Measurements from ENCODE around the gene DNM3.
"Not testable (repeated sequence)": the region's sequence is repeated elsewhere in the genome, so short reads cannot be mapped to it uniquely, and the experiment has no call there.

Gene DNM3

DNA sequence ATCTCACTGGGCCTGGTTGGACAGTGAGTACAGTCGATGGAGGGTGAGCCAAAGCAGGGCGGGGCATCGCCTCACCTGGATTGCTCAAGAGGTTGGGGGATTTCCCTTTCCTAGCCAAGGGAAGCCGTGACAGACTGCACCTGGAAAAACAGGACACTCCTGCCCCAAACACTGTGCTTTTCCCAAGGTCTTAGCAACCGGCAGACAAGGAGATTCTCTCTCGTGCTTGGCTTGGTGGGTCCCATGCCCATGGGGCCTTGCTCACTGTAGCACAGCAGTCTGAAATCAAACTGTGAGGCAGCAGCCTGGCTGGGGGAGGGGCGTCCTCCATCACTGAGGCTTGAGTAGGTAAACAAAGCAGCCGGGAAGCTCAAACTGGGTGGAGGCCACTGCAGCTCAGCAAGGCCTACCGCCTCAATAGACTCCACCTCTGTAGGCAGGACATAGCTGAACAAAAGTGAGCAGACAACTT lies 590.5 kb downstream of the DNM3 start:
- H3K4me1 ChIP-seq = peaks cover 43% of the 10 kb centered on the region
- peaks cover 5% of the 10 kb centered on the region; the same call in 1 of the 2 replicates for H3K9me3 ChIP-seq
- H3K4me3 ChIP-seq = no peak overlapping the region
- no peaks in the 10 kb centered on the region for H3K27me3 ChIP-seq
- peak overlapping the region; percentile 51 for H3K4me2 ChIP-seq
- H4K20me1 ChIP-seq = no peaks in the 10 kb centered on the region
- no peak for TF ChIP-seq Cebpa-rat (IDR thresholded peaks at IDR 0.05)
- no peaks in the 10 kb centered on the region for H3K36me3 ChIP-seq
- no peak overlapping the region for H3K9ac ChIP-seq
- H3K27ac ChIP-seq = no peak overlapping the region

DNA sequence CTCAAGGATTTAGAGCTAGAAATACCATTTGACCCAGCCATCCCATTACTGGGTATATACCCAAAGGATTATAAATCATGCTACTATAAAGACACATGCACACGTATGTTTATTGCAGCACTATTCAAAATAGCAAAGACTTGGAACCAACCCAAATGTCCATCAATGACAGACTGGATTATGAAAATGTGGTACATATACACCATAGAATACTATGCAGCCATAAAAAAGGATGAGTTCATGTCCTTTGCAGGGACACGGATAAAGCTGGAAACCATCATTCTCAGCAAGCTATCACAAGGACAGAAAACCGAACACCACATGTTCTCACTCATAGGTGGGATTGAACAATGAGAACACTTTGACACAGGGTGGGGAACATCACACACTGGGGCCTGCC lies 595.9 kb downstream of the DNM3 start:
- not testable (repeated sequence) for H3K27me3 ChIP-seq

DNA sequence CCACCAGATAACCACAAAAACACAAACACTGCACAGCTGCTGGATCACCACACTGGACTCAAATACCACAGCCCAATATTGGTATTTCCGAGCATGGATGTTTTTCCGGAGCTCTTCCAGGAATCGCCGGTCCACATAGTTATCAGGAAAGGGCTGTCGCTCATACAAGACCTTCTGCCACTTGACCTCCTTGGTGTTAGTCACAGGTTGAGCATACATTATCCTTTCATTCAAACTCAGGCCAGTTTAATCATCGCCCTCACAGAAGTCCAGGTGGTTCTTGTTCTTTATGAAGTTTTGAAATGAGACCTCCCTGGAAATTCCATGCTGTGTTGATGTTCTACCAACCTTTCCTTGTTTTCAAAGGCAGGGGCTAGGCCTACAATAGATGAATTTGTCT lies 601.1 kb downstream of the DNM3 start:
- H3K9ac ChIP-seq = no peak overlapping the region
- peak overlapping the region; percentile 87 for H3K4me2 ChIP-seq
- H3K4me1 ChIP-seq = peaks cover 18% of the 10 kb centered on the region
- H3K9me3 ChIP-seq = peaks cover 8% of the 10 kb centered on the region
- H3K4me3 ChIP-seq = no peak overlapping the region
- no peak overlapping the region for H3K27ac ChIP-seq
- peaks cover 33% of the 10 kb centered on the region for H3K36me3 ChIP-seq
- H3K27me3 ChIP-seq = no peaks in the 10 kb centered on the region
- no peak for TF ChIP-seq Cebpa-rat (IDR thresholded peaks at IDR 0.05)
- 0 out of 2 replicates have a peak, but pooled peaks cover 9% of the 10 kb centered on the region for H4K20me1 ChIP-seq

More for the DNA sequence above, 595.9 kb downstream of the DNM3 start:
- H3K9me3 ChIP-seq = peaks cover 18% of the 10 kb centered on the region
- not testable (repeated sequence) for H3K9ac ChIP-seq, H4K20me1 ChIP-seq, H3K4me2 ChIP-seq, H3K27ac ChIP-seq, H3K4me3 ChIP-seq, H3K4me1 ChIP-seq
- H3K36me3 ChIP-seq = peaks cover 28% of the 10 kb centered on the region

DNA sequence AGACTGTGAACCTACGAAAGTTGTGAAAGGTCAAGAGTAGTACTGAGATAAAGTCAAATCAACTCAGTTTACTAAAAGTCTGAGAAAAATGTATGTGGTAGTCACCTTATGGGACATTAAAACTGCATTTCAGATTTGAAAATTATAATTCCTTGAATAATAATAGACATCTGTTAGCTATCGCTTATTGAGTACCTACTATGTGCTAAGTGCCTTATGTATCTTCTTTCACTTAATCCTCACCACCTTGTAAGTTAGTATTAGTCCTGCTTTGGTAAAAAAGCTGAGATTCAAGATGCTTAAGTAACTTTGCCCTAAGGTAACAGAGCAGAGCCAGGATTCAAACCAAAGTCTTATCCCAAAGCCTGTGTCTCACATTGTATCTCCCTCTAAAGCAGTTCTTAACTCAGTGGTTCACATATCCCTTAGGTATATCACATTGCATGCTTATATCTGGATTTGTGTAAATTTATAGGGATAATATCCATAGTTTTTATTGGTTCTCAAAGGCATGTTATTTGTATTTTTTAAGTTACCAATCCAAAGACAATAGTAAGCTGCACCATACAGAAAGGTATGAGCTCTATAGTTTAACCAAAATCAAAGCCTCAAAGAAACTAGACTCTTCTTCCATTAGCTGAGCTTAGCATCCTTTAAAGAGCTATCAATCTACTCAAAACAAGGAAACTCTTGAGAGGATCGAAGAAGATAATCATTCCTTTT lies 601.7 kb downstream of the DNM3 start:
- H3K36me3 ChIP-seq = peaks cover 33% of the 10 kb centered on the region
- H3K27ac ChIP-seq = peak overlapping the region; percentile 95
- peak overlapping the region; percentile 87 for H3K4me2 ChIP-seq
- H3K4me1 ChIP-seq = peaks cover 18% of the 10 kb centered on the region
- H4K20me1 ChIP-seq = 0 out of 2 replicates have a peak, but pooled peaks cover 9% of the 10 kb centered on the region
- H3K9ac ChIP-seq = peak overlapping the region; percentile 96
- H3K27me3 ChIP-seq = no peaks in the 10 kb centered on the region
- no peak for TF ChIP-seq Cebpa-rat (IDR thresholded peaks at IDR 0.05)
- peaks cover 5% of the 10 kb centered on the region for H3K9me3 ChIP-seq
- peak overlapping the region; percentile 93 for H3K4me3 ChIP-seq

DNA sequence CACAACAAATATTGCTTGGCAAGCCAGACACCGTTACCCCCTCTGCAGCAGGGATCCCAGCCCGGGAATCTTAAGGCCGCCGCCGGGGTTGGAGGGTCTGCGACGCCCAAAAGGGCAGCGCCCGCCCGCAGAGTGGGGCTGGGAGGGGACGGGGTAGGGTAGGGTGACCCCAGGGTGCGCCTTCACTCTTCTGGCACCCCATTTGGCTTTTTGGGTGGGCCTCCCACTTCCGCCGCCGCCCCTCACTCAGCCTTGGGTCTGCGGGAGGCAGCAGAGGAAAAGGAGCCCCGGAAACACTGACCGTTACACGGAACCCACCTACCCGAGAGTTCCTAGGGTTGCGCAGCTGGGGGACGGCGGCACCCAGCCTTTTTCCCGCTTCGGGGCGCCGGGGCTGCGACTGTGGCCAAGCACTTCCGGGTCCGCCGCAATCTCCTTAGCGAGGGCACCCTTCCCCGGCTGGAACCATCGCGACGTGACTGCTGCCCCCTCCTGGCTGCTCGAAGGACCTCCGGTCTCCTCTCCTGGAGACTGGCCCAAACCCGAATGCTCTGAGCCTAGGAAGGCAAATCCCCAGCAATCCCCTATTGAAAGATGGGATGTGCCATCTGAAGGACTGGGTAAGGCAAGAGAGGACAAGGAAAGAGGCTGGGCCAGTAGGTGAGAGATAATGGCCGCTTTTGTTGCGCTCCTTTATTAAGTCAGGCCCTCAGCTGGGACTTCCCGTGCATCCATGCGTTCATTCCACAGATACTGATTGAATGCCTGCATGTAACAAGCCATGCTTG lies 602.6 kb downstream of the DNM3 start, which contains the start of gene PIGC:
Gene PIGC, minus strand, starts transcription at position 404 of the 788 bp plus-strand sequence. CDS start 1,447 bp downstream, outside the sequence.
- H3K4me2 ChIP-seq = peak within 1 kb of the TSS; percentile 87
- no peak for TF ChIP-seq Cebpa-rat (IDR thresholded peaks at IDR 0.05)
- peak within 1 kb of the TSS; percentile 95 for H3K27ac ChIP-seq
- H3K27me3 ChIP-seq = no peaks in the 10 kb centered on the region
- peaks cover 33% of the 10 kb centered on the region for H3K36me3 ChIP-seq
- peaks cover 18% of the 10 kb centered on the region for H3K4me1 ChIP-seq
- 0 out of 2 replicates have a peak, but pooled peaks cover 9% of the 10 kb centered on the region for H4K20me1 ChIP-seq
- H3K9me3 ChIP-seq = no peaks in the 10 kb centered on the region
- H3K4me3 ChIP-seq = peak within 1 kb of the TSS; percentile 93
- H3K9ac ChIP-seq = peak within 1 kb of the TSS; percentile 96

DNA sequence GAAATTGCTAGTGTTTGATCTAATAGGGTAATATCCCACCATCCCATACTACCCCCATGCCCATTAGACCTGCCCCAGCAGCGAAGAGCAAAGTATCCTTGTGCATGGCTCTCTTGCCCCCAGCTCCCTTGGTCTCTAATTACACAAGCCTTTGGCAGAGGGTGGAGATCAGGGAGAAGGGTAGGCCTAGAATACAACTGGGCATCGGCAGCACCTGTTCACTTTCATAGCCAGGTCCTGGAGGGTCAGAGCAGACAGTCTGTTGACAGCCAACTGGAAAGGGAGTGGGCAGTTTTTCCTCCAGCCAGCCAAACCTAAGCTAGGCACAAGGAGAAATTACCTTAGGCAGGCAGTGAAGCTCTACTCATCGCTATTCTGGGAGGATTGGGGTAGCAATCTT lies 605.2 kb downstream of the DNM3 start:
- Histone ChIP-seq H3K36me3 (peaks cover 11% of the 10 kb centered on the region), H3K4me1 (peaks cover 26% of the 10 kb centered on the region), H3K9ac (no peak overlapping the region), H4K20me1 (no peaks in the 10 kb centered on the region), H3K27me3 (no peaks in the 10 kb centered on the region), H3K9me3 (no peaks in the 10 kb centered on the region), H3K27ac (no peak overlapping the region), H3K4me2 (no peak overlapping the region), H3K4me3 (no peak overlapping the region)
- no peak for TF ChIP-seq Cebpa-rat (IDR thresholded peaks at IDR 0.05)

DNA sequence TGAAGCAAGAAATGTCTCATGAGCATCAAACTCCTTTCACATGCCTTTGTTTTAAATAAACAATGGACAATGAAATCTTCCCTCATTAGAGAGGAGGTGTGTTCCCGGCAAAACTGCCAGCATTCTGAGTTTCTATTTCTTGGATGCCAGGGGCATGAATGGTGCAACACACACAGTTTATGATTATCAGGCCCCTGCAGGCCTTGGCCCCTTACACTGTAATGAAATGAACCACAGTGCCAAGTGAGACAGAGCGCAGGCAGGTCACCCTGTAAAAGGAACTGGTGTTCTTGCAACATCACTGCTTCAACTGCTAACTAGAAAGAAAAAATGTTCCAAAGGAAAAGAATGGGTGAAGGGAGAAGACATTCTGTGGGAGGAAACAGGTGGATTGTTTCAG lies 606.3 kb downstream of the DNM3 start:
- Histone ChIP-seq H3K27ac (no peak overlapping the region), H3K36me3 (peaks cover under 1% of the 10 kb centered on the region; the same call in 1 of the 2 replicates), H3K4me2 (no peak overlapping the region), H3K9ac (no peak overlapping the region), H3K4me3 (no peak overlapping the region), H4K20me1 (no peaks in the 10 kb centered on the region), H3K4me1 (peaks cover 15% of the 10 kb centered on the region), H3K9me3 (no peaks in the 10 kb centered on the region), H3K27me3 (no peaks in the 10 kb centered on the region)
- TF ChIP-seq Cebpa-rat (IDR thresholded peaks at IDR 0.05) = no peak

DNA sequence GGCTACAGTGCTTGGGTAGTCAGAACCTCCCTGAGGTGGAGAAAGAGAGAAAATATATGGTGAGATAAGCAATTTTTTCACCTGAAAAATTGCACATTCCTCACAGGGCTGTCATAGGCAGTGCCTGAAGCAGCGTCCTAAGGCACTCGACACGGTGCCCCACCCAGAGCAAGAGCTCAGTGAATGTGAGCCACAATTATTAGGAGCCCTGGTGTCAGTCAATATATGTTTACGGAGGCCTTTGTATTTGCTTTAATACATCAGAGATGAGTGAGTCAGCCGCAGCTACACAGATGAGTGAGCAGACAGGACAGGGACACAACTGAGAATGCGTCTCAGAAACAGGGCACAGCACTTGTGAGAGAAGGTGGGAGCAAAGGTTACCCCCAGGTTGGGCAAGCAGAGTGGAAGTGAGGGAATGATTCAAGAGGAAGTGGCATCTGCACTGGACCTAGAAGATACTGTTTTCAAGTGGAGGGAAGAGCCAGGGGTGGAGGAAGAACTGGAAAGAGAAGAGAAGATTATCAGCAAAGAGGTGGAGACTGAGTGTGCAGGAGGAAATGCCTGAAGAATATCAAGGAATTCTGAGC lies 607.8 kb downstream of the DNM3 start:
- Histone ChIP-seq H3K4me2 (no peak overlapping the region), H3K27ac (no peak overlapping the region)

DNA sequence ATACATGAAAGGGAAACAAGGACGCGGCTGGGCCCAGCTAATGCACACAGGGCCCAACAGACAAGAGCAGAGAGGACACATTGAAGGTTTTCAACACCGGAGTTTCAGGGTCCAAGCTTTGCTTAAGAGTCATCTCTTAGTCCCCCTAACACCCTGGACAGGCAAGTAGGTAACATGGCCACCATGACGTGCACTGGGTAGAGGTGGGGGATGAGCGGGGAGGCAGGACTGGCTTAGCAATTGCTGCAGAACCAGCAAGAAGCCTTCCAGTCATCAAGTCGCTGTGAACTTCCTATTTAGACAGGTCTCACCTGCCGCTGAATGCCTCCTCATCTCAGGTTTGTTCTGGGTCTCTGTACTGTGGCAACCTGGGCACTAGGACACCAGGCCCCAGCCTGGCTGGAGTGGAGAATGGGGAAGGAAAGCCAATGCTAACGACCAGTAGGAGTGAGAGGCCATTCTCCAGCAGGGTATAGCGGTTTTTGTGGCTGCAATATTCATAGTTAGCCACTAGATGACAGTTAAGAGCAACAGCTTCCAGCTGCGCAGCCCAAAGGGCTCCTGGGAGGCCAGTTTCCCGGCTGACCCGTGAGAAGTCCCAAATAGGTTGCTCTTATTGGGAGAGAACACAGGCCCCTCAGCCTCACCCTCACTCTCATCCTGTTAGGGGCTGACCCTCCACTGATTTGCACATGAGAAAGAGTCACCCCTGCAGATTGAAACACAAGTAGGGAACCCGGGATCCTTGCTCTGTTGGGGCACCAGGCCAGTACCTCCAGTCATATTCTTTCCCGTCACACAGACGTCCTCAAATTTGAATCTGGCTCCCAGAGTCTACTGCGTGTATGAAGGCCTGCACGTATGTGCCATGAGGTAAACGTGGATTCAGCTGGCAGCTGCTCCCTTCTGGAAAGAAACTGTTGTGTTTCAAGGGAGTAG lies 608.6 kb downstream of the DNM3 start:
- H4K20me1 ChIP-seq = no peaks in the 10 kb centered on the region
- H3K4me3 ChIP-seq = no peak overlapping the region
- no peaks in the 10 kb centered on the region for H3K27me3 ChIP-seq
- H3K27ac ChIP-seq = no peak overlapping the region
- TF ChIP-seq Cebpa-rat (IDR thresholded peaks at IDR 0.05) = no peak
- H3K9ac ChIP-seq = no peak overlapping the region
- peaks cover 9% of the 10 kb centered on the region; the same call in 1 of the 2 replicates for H3K4me1 ChIP-seq
- no peaks in the 10 kb centered on the region for H3K9me3 ChIP-seq
- H3K36me3 ChIP-seq = no peaks in the 10 kb centered on the region
- no peak overlapping the region for H3K4me2 ChIP-seq

More for the DNA sequence above, 607.8 kb downstream of the DNM3 start:
- H3K27me3 ChIP-seq = no peaks in the 10 kb centered on the region
- H3K36me3 ChIP-seq = no peaks in the 10 kb centered on the region
- no peaks in the 10 kb centered on the region for H4K20me1 ChIP-seq
- no peak overlapping the region for H3K4me3 ChIP-seq
- no peaks in the 10 kb centered on the region for H3K9me3 ChIP-seq
- TF ChIP-seq Cebpa-rat (IDR thresholded peaks at IDR 0.05) = no peak
- H3K9ac ChIP-seq = no peak overlapping the region
- H3K4me1 ChIP-seq = peaks cover 9% of the 10 kb centered on the region; the same call in 1 of the 2 replicates

Measured in BLaER1 (cell line).